HG03469 (cell line): ENCODE measurements around the gene MAP3K2.

Experiments
- ATAC-seq: cut with Tn5 transposase; IDR thresholded peaks from one replicate; pipeline ENCODE4 v1.9.1; 2021; ENCODE audit warnings: mild to moderate bottlenecking, moderate library complexity, moderate number of reproducible peaks; ENCODE audit not compliant: unreplicated experiment

MAP3K2 gene

DNA sequence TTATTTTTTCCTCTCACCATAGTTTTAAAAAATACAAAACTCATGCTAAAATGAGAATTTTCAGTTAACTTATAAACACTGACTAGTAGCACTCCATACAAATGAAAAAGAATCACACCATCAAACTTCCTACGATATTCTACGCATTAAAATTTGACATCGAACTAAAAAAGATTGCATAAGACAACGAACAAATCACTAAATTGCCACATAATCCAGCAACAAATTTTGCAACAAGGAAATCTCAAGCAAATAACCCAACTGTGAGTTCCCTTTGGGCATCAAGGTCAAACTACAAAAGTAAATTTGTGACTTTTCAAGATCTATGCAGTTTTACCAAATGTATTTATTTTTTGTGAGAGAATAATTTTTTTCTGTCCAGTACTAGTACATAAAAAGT, 1.5 kb downstream of the MAP3K2 start:
- ATAC-seq, result no peak

DNA sequence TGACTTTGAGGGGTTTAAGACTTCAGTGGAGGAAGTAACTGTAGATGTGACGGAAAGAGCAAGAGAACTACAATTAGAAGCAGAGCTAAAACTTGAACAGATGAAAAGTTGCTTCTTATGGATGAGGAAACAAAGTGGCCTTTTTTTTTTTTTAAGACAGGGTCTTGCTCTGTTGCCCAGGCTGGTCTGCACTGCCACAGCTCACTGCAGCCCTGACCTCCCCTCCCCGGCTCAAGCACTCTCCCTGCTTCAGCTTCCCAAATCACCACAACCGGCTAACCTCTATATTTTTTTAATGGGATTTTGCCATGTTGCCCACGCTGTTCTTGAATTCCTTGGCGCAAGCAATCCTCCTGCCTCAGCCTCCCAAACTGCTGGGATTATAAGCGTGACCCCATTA, 3.2 kb downstream of the MAP3K2 start:
- no peak for ATAC-seq

- ATAC-seq, result no peak
Observed at GRCh38 chr2:127382831-127383230, 4.9 kb downstream of the MAP3K2 start.

DNA sequence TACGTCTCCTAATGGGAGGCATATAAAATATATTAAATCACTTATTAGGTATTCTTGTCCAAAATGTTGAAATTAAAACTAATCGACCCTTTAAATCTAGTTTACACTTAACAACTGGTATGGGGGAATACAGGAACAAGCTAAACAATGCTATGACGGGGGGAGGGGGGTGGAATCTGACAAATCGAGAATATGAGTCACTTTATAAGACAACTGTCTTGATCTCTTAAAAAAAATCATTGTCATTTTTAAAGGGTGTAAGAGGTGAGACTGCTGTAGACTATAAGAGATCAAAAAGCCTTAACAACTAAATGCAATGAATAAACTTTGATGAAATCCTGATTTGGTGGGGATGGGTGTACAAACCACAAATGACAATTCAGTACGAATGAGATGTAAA, 6.0 kb downstream of the MAP3K2 start:
- ATAC-seq, result no peak

DNA sequence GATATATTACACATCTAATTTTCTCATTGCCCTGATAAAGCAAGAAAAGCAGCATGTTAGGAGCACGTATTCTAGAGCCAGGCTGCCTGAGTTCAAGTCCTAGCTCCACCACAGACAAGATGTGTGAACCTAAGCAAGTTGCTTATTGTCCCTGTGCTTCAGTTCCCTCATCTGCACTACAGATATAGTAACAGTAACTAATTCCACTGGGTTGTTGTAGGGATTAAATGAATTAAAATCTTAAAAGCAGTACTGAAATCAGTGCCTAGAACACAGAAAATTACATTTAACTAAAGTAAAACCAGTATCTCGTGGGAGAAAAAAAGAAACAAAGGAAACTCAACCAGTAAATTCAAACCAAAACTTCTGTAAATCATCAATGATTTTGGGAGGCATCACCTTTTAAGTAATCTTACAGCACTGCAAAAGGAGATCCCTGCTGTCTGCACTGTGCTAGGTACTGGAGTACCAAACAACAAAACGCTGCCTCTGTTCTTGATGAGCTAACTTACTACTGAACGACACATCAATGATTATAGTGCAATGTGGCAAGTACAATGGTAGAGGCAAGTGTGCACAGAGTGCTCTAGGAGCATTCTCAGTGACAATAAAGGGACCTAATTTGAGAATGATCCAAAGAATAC, 7.9 kb downstream of the MAP3K2 start:
- no peak for ATAC-seq

- no peak for ATAC-seq
Observed at GRCh38 chr2:127378720-127379119, 9.1 kb downstream of the MAP3K2 start.

- no peak for ATAC-seq
Observed at GRCh38 chr2:127377262-127377661, 10.5 kb downstream of the MAP3K2 start.

DNA sequence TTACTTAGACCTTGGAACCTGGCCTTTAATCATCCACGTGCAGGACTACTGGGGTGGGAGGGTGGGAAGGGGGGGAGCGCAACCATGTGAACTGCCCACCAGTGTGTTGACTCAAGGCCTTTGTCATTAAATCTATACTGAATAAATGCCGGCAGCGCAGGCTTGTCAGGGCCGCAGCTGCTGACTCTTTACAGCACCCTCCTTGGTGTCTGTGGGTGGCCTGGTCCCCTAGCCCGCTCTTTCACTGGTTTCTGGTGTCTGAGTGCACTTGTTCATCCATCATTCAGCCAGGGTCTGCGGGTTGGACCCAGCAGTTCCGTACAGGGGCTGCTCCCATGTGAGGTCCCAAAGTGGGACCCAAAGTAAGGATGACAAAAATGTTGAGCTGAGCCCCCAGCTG, 11.5 kb downstream of the MAP3K2 start:
- ATAC-seq, result no peak

DNA sequence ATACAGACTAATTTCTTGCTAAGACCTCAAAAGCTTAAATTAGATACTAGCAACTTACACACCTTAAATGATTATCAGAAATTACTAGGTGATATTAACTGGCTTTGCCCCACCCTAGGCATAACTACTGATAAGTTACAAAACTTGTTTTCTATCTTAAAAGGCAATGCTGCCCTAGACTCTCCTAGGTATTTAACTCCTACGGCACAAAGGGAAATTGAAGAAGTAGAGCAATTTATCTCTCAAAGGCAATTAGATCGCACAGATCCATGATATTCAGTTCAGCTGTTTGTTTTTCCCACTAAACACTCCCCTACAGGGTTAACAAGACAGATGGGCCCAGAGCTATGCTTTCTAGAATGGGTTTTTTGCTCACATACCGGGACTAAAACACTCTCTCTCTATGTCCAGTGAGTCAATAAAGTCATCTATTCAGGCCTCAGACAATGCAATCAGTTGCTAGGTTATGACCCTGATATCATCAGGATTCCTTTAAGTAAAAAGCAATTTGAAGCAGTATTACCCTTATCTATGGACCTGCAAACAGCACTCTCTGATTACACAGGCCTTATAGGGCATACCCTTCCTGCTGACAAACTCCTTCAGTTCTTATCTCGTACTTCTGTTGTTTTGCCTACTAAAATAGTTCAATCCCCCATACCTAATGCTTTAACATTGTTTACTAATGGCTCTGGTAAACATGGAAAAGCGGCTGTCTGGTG, 14.3 kb downstream of the MAP3K2 start:
- no peak for ATAC-seq

DNA sequence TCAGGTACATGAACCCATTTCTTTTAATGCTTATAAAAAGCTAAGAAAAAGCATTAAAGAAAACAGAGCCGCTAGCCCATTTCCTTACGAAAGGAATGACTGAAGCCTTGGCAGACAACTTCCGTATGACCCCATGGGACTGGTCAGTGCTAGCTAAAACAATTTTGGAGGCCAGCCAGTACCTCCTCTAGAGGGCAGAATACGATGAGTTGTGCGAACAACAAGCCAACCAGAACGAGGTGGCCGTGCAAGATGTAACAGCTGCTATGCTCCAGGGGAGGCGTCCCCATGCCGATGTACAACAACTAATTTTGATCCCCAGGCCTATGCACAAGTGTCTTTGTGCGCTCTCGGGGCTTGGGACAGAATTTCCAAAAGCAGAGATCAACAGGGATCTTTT, 16.7 kb downstream of the MAP3K2 start:
- ATAC-seq, result no peak

GRCh38 chr2:127370010-127370409, 17.8 kb downstream of the MAP3K2 start:
- no peak for ATAC-seq

DNA sequence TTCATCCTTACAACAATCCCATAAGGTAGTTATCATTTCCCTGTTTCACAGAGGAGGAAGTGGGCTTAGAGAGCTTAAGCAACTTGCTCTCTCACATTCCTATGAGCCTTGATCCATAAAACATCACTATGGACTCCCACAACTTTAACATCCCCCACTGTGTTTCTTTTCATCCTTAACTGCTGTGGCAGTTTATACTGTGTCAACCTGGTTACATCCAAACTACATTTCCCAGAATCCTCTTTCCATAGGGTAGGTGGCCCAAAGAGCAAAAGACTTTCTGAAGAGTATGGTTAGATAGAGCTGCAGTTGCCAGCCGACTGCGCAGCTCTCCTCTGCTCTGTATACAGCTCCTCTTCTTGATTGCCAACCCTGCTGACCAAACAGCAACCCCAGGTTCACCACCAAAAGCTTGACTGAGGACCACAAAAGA, 22.5 kb downstream of the MAP3K2 start:
- ATAC-seq, result no peak

DNA sequence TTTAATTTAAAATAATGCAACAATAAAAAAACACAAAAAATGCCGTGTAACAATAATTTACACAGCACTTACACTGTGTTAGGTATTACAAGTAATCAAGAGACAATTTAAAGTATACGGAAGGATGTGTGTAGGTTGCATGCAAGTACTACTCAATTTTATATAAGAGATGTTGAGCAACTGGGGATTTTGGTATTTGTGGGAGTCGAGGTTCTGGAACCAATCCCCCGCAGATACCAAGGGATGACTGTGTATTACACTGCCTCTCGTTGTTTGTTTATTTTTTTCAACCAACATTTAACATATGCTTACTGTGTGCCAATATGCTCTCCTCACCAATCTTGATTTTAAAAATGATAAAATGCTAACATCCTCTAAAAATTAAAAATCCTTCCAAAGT, 24.8 kb downstream of the MAP3K2 start:
- ATAC-seq, result no peak

- ATAC-seq, result no peak
Observed at GRCh38 chr2:127361929-127362885, 25.6 kb downstream of the MAP3K2 start.

GRCh38 chr2:127360242-127360641, 27.5 kb downstream of the MAP3K2 start:
- ATAC-seq, result no peak

- ATAC-seq, result no peak
Observed at GRCh38 chr2:127359520-127359919, 28.3 kb downstream of the MAP3K2 start.

DNA sequence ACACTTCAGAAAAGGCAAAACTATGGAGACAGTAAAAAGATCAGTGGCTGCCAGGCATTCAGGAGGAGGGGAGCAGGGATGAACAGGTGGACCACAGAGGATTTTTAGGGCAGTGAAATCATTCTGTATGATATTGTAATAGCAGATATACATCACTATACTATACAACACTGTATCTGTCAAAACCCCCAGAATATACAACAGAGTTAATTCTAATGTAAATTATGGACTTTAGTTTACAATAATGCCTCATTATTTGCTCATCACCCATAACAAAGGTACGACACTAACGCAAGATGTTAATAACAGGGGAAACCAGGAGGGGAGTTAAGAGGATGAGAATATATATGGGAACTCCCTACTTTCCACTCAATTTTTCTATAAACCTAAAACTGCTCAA, 28.8 kb downstream of the MAP3K2 start:
- no peak for ATAC-seq

DNA sequence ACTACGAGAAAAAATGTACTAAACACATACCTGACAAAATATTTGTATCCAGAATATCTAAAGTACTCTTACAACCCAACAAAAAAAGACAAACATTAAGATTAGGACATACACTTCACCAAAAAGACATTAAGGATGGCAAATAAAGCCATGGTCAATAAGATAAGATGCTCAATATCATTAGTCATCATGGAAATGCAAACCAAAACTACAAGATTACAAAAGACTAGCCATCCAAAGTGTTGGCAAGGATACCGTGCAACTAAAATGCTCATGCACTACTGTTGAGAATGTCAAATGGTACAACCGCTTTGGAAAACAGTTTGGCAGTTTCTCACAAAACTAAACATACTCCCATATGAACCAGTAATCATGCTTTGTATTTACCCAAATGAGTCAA, 29.7 kb downstream of the MAP3K2 start:
- no peak for ATAC-seq

GRCh38 chr2:127357591-127357990, 30.2 kb downstream of the MAP3K2 start:
- no peak for ATAC-seq

GRCh38 chr2:127356531-127356930, 31.2 kb downstream of the MAP3K2 start:
- no peak for ATAC-seq

DNA sequence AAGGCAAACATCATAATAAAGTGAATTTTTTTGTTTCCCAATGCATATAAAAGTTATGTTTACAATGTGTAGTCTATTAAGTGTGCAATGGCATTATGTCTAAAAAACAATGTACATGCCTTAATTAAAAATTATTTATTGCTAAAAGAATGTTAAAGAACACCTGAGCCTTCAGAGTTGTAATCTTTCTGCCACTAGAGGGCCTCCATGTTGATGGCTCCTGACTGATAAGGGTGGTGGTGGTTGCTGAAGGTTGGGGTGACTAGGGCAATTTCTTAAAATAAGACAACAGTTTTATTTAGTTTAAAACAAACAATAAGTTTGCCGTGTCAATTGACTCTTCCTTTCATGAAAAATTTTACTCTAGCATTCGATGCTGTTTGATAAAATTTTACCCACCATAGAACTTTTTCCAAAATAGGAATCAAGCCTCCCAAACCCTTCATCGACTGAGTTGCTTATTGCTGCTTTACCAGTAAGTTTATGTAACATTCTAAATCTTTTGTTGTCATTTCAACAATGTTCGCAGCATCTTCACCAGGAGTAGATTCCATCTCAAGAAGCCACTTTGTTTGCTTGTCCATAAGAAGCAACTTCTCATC, 32.3 kb downstream of the MAP3K2 start:
- ATAC-seq, result no peak
